Daoy (cell line): ENCODE data around the gene RIBC1. TPM values are rescaled to one million over a fixed set of nuclear protein-coding genes. Genes with fewer than 3 reads are reported as not detected.
A peak's percentile ranks its signal among the peaks of the same experiment; 100 is the strongest.
"Not testable (repeated sequence)": the region's sequence is repeated elsewhere in the genome, so short reads cannot be mapped to it uniquely, and the experiment has no call there.

Source experiments
- DNase-seq: peaks from one replicate; pipeline ENCODE4 v3.0.0-alpha.2; 2015; ENCODE audit warnings: low read depth
- total RNA-seq: library from RNA; depleted of rRNA; stranded (reverse); fragments of >200 nt; shearing (Covaris generic); gene quantifications from 2 replicates; pipeline ENCODE4 v1.2.3, GENCODE V29; 2014; rRNA removed

The RIBC1 gene
- 0.27 and 1.3 TPM in 2 replicates for total RNA-seq

GRCh38 chrX:53422861-53423306 is at the start of gene RIBC1:
RIBC1 (plus strand) TSS chrX:53422873; CDS start chrX:53426277, 3,404 bp downstream.
- no peak for DNase-seq

GRCh38 chrX:53373307-53373706 is 49.4 kb upstream of the RIBC1 start:
- DNase-seq = no peak

- DNase-seq = peak; percentile 13
These were observed 48.4 kb upstream of the RIBC1 start for GRCh38 chrX:53374222-53374820.

GRCh38 chrX:53374923-53375322 is 47.8 kb upstream of the RIBC1 start:
- DNase-seq = no peak

GRCh38 chrX:53376888-53377287 is 45.8 kb upstream of the RIBC1 start:
- no peak for DNase-seq

- no peak for DNase-seq
These were observed 45.2 kb upstream of the RIBC1 start for GRCh38 chrX:53377464-53377863.

GRCh38 chrX:53379008-53379710 is 43.5 kb upstream of the RIBC1 start:
- DNase-seq = no peak

GRCh38 chrX:53379747-53380146 is 42.9 kb upstream of the RIBC1 start:
- DNase-seq = no peak

GRCh38 chrX:53383376-53384076 is 39.1 kb upstream of the RIBC1 start:
- no peak for DNase-seq

GRCh38 chrX:53395605-53396298 is 26.9 kb upstream of the RIBC1 start:
- DNase-seq = no peak

- DNase-seq = no peak
These were observed 24.5 kb upstream of the RIBC1 start for GRCh38 chrX:53398216-53398615.

- DNase-seq = no peak
These were observed 19.1 kb upstream of the RIBC1 start for GRCh38 chrX:53403535-53403934.

GRCh38 chrX:53412446-53412845 is 10.2 kb upstream of the RIBC1 start:
- no peak for DNase-seq

GRCh38 chrX:53420351-53420750 is 2.3 kb upstream of the RIBC1 start:
- DNase-seq = not testable (repeated sequence)

GRCh38 chrX:53421125-53421524 is 1.5 kb upstream of the RIBC1 start:
- DNase-seq = no peak

- DNase-seq = no peak
These were observed 944 bp upstream of the RIBC1 start for GRCh38 chrX:53421772-53422085.

- DNase-seq = peak; percentile 95
These were observed 400 bp upstream of the RIBC1 start, which contains the start of gene SMC1A for GRCh38 chrX:53422086-53422860. SMC1A (minus strand) TSS chrX:53422654; CDS start chrX:53422600, 54 bp downstream.

- no peak for DNase-seq
These were observed 7.1 kb downstream of the RIBC1 start for GRCh38 chrX:53429755-53430154.

GRCh38 chrX:53430231-53430630 is 7.6 kb downstream of the RIBC1 start:
- no peak for DNase-seq

GRCh38 chrX:53433651-53434639 is 11.3 kb downstream of the RIBC1 start, which contains the start of gene HSD17B10:
HSD17B10 (minus strand) TSS chrX:53434370; CDS start chrX:53434345, 25 bp downstream.
- DNase-seq = peak; percentile 91
